Stimulated activated naive CD8-positive, alpha-beta T cell treated with anti-CD3 and anti-CD28 coated beads, Interleukin-15, amount 100 ng/mL, for 72 hours (primary cell): Measurements from ENCODE around the gene MARK1.

Experiments used
- ATAC-seq: fragments of 150-1000 bp; cut with Tn5 transposase; 2 replicates; pipeline ENCODE4 v1.10.0; 2021; ENCODE audit warnings: mild to moderate bottlenecking, moderate library complexity
- DNase-seq, 2 donors: peaks; one replicate each; pipeline ENCODE4 v3.0.0; 2021 to 2022
- H3K27ac Mint-ChIP-seq, 2 donors: one replicate each; pipeline ENCODE4 v1.8.0; 2022; ENCODE audit warnings: mild to moderate bottlenecking in 2 of 2, mixed read lengths in 2 of 2, moderate library complexity in 2 of 2
- H3K27me3 Mint-ChIP-seq: one replicate; pipeline ENCODE4 v1.8.0; 2022; ENCODE audit warnings: mixed read lengths
- H3K4me1 Mint-ChIP-seq: one replicate; pipeline ENCODE4 v1.8.0; 2022; ENCODE audit warnings: mild to moderate bottlenecking, mixed read lengths
- H3K4me3 Mint-ChIP-seq, 2 donors: one replicate each; pipeline ENCODE4 v1.8.0; 2022; ENCODE audit warnings: mild to moderate bottlenecking in 2 of 2, mixed read lengths in 2 of 2, moderate library complexity in 1 of 2
- H3K9me3 Mint-ChIP-seq, 2 donors: one replicate each; pipeline ENCODE4 v1.8.0; 2022; ENCODE audit warnings: mixed read lengths in 2 of 2

Gene MARK1

GRCh38 chr1:220516014-220516721, 11.8 kb upstream of the MARK1 start:
- ATAC-seq (no peak), DNase-seq (no peak)
- Mint-ChIP-seq H3K4me1 (no peaks in the 10 kb centered on the region), H3K27ac (no peak overlapping the region), H3K27me3 (peaks cover 19% of the 10 kb centered on the region), H3K4me3 (no peak overlapping the region), H3K9me3 (peaks cover 0 to 3% of the 10 kb centered on the region in 2 donors)

- H3K9me3 Mint-ChIP-seq: no peaks in the 10 kb centered on the region
- no peak for ATAC-seq
- no peak for DNase-seq
These were observed 11.3 kb upstream of the MARK1 start for GRCh38 chr1:220516722-220517042.

GRCh38 chr1:220521778-220522177, 6.2 kb upstream of the MARK1 start:
- no peaks in the 10 kb centered on the region for H3K4me1 Mint-ChIP-seq
- DNase-seq (no peak), ATAC-seq (no peak)
- H3K4me3 Mint-ChIP-seq: no peak overlapping the region
- no peak overlapping the region for H3K27ac Mint-ChIP-seq
- peaks cover 38% of the 10 kb centered on the region for H3K27me3 Mint-ChIP-seq
- no peaks in the 10 kb centered on the region for H3K9me3 Mint-ChIP-seq

More at GRCh38 chr1:220516722-220517042, 11.3 kb upstream of the MARK1 start:
- H3K4me1 Mint-ChIP-seq: no peaks in the 10 kb centered on the region
- no peak overlapping the region for H3K4me3 Mint-ChIP-seq
- H3K27ac Mint-ChIP-seq: no peak overlapping the region
- peaks cover 14% of the 10 kb centered on the region for H3K27me3 Mint-ChIP-seq

- DNase-seq (no peak), ATAC-seq (no peak)
- Mint-ChIP-seq H3K4me3 (no peak overlapping the region), H3K27ac (no peak overlapping the region), H3K4me1 (peaks cover 20% of the 10 kb centered on the region), H3K9me3 (no peaks in the 10 kb centered on the region), H3K27me3 (peaks cover 74% of the 10 kb centered on the region)
These were observed 1.6 kb upstream of the MARK1 start for GRCh38 chr1:220526294-220526693.

- Mint-ChIP-seq H3K4me3 (peak overlapping the region; percentile 82 to 87), H3K4me1 (peaks cover 20% of the 10 kb centered on the region), H3K27me3 (peaks cover 74% of the 10 kb centered on the region), H3K27ac (peak overlapping the region in 1 of 2 donors; percentile 68), H3K9me3 (no peaks in the 10 kb centered on the region)
- ATAC-seq: peak; percentile 54
- peak in 1 of 2 donors; percentile 3 for DNase-seq
These were observed 543 bp upstream of the MARK1 start for GRCh38 chr1:220527279-220527907.

GRCh38 chr1:220528679-220529501, 954 bp downstream of the MARK1 start:
- H3K4me3 Mint-ChIP-seq: peak overlapping the region; percentile 62 to 87
- H3K9me3 Mint-ChIP-seq: peaks cover 0 to 5% of the 10 kb centered on the region in 2 donors
- peaks cover 20% of the 10 kb centered on the region for H3K4me1 Mint-ChIP-seq
- ATAC-seq: peak; percentile 35
- H3K27me3 Mint-ChIP-seq: peaks cover 69% of the 10 kb centered on the region
- DNase-seq: no peak
- H3K27ac Mint-ChIP-seq: peak overlapping the region in 1 of 2 donors; percentile 61

GRCh38 chr1:220529521-220530020, 1.6 kb downstream of the MARK1 start:
- no peak overlapping the region for H3K27ac Mint-ChIP-seq
- H3K9me3 Mint-ChIP-seq: peaks cover 6 to 10% of the 10 kb centered on the region in 2 donors
- H3K4me3 Mint-ChIP-seq: peak overlapping the region in 1 of 2 donors; percentile 62
- H3K27me3 Mint-ChIP-seq: peaks cover 68% of the 10 kb centered on the region
- DNase-seq: no peak
- peaks cover 20% of the 10 kb centered on the region for H3K4me1 Mint-ChIP-seq
- no peak for ATAC-seq

GRCh38 chr1:220533504-220534109, 5.7 kb downstream of the MARK1 start:
- Mint-ChIP-seq H3K27me3 (peaks cover 32% of the 10 kb centered on the region), H3K27ac (no peak overlapping the region), H3K4me3 (no peak overlapping the region), H3K4me1 (peaks cover 8% of the 10 kb centered on the region), H3K9me3 (peaks cover 9 to 14% of the 10 kb centered on the region in 2 donors)
- ATAC-seq (no peak), DNase-seq (no peak)

GRCh38 chr1:220544901-220545303, 17.0 kb downstream of the MARK1 start:
- H3K4me1 Mint-ChIP-seq: no peaks in the 10 kb centered on the region
- ATAC-seq (no peak), DNase-seq (no peak)
- H3K4me3 Mint-ChIP-seq: no peak overlapping the region
- no peaks in the 10 kb centered on the region for H3K9me3 Mint-ChIP-seq
- H3K27ac Mint-ChIP-seq: no peak overlapping the region
- peaks cover 22% of the 10 kb centered on the region for H3K27me3 Mint-ChIP-seq

- Mint-ChIP-seq H3K27ac (no peak overlapping the region), H3K9me3 (no peaks in the 10 kb centered on the region), H3K27me3 (no peaks in the 10 kb centered on the region), H3K4me1 (no peaks in the 10 kb centered on the region), H3K4me3 (no peak overlapping the region)
- no peak for ATAC-seq
- no peak for DNase-seq
These were observed 23.0 kb downstream of the MARK1 start for GRCh38 chr1:220550811-220551399.

- ATAC-seq (no peak), DNase-seq (no peak)
- no peaks in the 10 kb centered on the region for H3K9me3 Mint-ChIP-seq
- no peak overlapping the region for H3K4me3 Mint-ChIP-seq
- no peak overlapping the region for H3K27ac Mint-ChIP-seq
- peaks cover 3% of the 10 kb centered on the region for H3K27me3 Mint-ChIP-seq
- H3K4me1 Mint-ChIP-seq: no peaks in the 10 kb centered on the region
These were observed 23.8 kb downstream of the MARK1 start for GRCh38 chr1:220551718-220552117.

- no peaks in the 10 kb centered on the region for H3K4me1 Mint-ChIP-seq
- ATAC-seq (no peak), DNase-seq (no peak)
- H3K9me3 Mint-ChIP-seq: no peaks in the 10 kb centered on the region
- H3K4me3 Mint-ChIP-seq: no peak overlapping the region
- no peak overlapping the region for H3K27ac Mint-ChIP-seq
- H3K27me3 Mint-ChIP-seq: peaks cover 7% of the 10 kb centered on the region
These were observed 24.8 kb downstream of the MARK1 start for GRCh38 chr1:220552672-220553260.

- H3K4me3 Mint-ChIP-seq: no peak overlapping the region
- H3K9me3 Mint-ChIP-seq: no peaks in the 10 kb centered on the region
- no peak overlapping the region for H3K27ac Mint-ChIP-seq
- ATAC-seq: no peak
- no peaks in the 10 kb centered on the region for H3K4me1 Mint-ChIP-seq
- DNase-seq: no peak
- H3K27me3 Mint-ChIP-seq: peaks cover 7% of the 10 kb centered on the region
These were observed 28.7 kb downstream of the MARK1 start for GRCh38 chr1:220556641-220557040.

- Mint-ChIP-seq H3K27me3 (peaks cover 7% of the 10 kb centered on the region), H3K4me1 (no peaks in the 10 kb centered on the region), H3K4me3 (no peak overlapping the region), H3K9me3 (no peaks in the 10 kb centered on the region), H3K27ac (peak overlapping the region in 1 of 2 donors; percentile 29)
- no peak for DNase-seq
- ATAC-seq: no peak
These were observed 35.6 kb downstream of the MARK1 start for GRCh38 chr1:220563564-220563963.

- Mint-ChIP-seq H3K4me1 (no peaks in the 10 kb centered on the region), H3K4me3 (no peak overlapping the region), H3K9me3 (no peaks in the 10 kb centered on the region), H3K27ac (no peak overlapping the region), H3K27me3 (peaks cover 7% of the 10 kb centered on the region)
- DNase-seq (no peak), ATAC-seq (no peak)
These were observed 36.3 kb downstream of the MARK1 start for GRCh38 chr1:220564216-220564615.
